ENCODE data around the gene FRS3.
A peak's percentile ranks its signal among the peaks of the same experiment; 100 is the strongest.

GRCh38 chr6:41724586-41725501 lies 54.9 kb downstream of the FRS3 start:
- TF ChIP-seq POLR2A (IDR thresholded peaks at IDR 0.05; ENCODE audit: borderline replicate concordance, extremely low read depth, insufficient read depth, insufficient read length) (no peak), EZH2 (IDR thresholded peaks at IDR 0.05) (no peak), REST (IDR thresholded peaks at IDR 0.05; ENCODE audit: low read depth) (no peak), YY1 (IDR thresholded peaks at IDR 0.05; ENCODE audit: extremely low read depth, insufficient replicate concordance, low read depth, low read length) (no peak), SP1 (IDR thresholded peaks at IDR 0.05; ENCODE audit: low read depth) (no peak), EZH2phosphoT487 (IDR thresholded peaks at IDR 0.05; ENCODE audit: borderline replicate concordance) (no peak), ZNF274 (IDR thresholded peaks at IDR 0.05; ENCODE audit: low read depth, low read length) (no peak), POLR2AphosphoS5 (IDR thresholded peaks at IDR 0.05; ENCODE audit: low read depth, low read length) (no peak), EGR1 (IDR thresholded peaks at IDR 0.05; ENCODE audit: low read depth) (no peak), RAD21 (IDR thresholded peaks at IDR 0.05; ENCODE audit: low read depth) (no peak), CBX3 (IDR thresholded peaks at IDR 0.05; ENCODE audit: low read depth) (no peak), CEBPB (IDR thresholded peaks at IDR 0.05; ENCODE audit: low read depth) (no peak)
- TF ChIP-seq, protein P1, sequence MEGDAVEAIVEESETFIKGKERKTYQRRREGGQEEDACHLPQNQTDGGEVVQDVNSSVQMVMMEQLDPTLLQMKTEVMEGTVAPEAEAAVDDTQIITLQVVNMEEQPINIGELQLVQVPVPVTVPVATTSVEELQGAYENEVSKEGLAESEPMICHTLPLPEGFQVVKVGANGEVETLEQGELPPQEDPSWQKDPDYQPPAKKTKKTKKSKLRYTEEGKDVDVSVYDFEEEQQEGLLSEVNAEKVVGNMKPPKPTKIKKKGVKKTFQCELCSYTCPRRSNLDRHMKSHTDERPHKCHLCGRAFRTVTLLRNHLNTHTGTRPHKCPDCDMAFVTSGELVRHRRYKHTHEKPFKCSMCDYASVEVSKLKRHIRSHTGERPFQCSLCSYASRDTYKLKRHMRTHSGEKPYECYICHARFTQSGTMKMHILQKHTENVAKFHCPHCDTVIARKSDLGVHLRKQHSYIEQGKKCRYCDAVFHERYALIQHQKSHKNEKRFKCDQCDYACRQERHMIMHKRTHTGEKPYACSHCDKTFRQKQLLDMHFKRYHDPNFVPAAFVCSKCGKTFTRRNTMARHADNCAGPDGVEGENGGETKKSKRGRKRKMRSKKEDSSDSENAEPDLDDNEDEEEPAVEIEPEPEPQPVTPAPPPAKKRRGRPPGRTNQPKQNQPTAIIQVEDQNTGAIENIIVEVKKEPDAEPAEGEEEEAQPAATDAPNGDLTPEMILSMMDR (IDR thresholded peaks at IDR 0.05 in 2 of 3, conservative IDR thresholded peaks at IDR 0.05 in 1 of 3; ENCODE audit: borderline replicate concordance in 1 of 3, insufficient read depth in 1 of 3, low read depth in 2 of 3, low read length in 2 of 3), result 0 out of 6 replicates have a peak, but pooled peaks of 1 of the 3 experiments have one; percentile 3
